Measurements from ENCODE around the gene AGT. TPM values are rescaled to one million over a fixed set of nuclear protein-coding genes. Genes with fewer than 3 reads are reported as not detected.

Gene AGT
- total RNA-seq, 1 experiment from 2014 or later = not detected

GRCh38 chr1:230749635-230750034 lies 35.7 kb upstream of the AGT start:
- no peaks in the 10 kb centered on the region for H3K9me3 ChIP-seq (ENCODE audit: insufficient read depth, low read depth)
- no TSS peak for BruUV-seq (replicated peaks)
- H3K79me2 ChIP-seq (ENCODE audit: low read depth) = no peaks in the 10 kb centered on the region
- H3K27me3 ChIP-seq (ENCODE audit: insufficient read depth, low read depth) = no peaks in the 10 kb centered on the region
- H3K4me1 ChIP-seq (replicated peaks; ENCODE audit: insufficient read depth) = peaks cover 40% of the 10 kb centered on the region
- H3F3A ChIP-seq (ENCODE audit: insufficient read depth, low read depth) = 0 out of 2 replicates have a peak, but pooled peaks cover 4% of the 10 kb centered on the region
- no peak for DNase-seq
- no peaks in the 10 kb centered on the region for H3K9me2 ChIP-seq (ENCODE audit: insufficient read depth)
- H3K36me3 ChIP-seq (ENCODE audit: low read depth) = no peaks in the 10 kb centered on the region
- H4K20me1 ChIP-seq (ENCODE audit: insufficient read depth) = no peaks in the 10 kb centered on the region
- ChIA-PET POLR2A (ENCODE audit: unreplicated experiment) (no interaction called here), CTCF (no interaction called here)
- H3K4me2 ChIP-seq = no peak overlapping the region
- no peak overlapping the region for H3K4me3 ChIP-seq
- H3K27ac ChIP-seq = no peak overlapping the region
- TF ChIP-seq EZH2 (IDR thresholded peaks at IDR 0.05; ENCODE audit: low read depth) (no peak), CTCF (conservative IDR thresholded peaks at IDR 0.05) (no peak)
- H2AFZ ChIP-seq = no peak overlapping the region
- intact Hi-C loops (cut with micrococcal nuclease; ENCODE audit: unreplicated experiment) = loop anchor here (5.0 kb wide), 2 partner anchors 107 to 228 kb away; partner anchors contain the start of genes ARV1, COG2 and TTC13

DNA sequence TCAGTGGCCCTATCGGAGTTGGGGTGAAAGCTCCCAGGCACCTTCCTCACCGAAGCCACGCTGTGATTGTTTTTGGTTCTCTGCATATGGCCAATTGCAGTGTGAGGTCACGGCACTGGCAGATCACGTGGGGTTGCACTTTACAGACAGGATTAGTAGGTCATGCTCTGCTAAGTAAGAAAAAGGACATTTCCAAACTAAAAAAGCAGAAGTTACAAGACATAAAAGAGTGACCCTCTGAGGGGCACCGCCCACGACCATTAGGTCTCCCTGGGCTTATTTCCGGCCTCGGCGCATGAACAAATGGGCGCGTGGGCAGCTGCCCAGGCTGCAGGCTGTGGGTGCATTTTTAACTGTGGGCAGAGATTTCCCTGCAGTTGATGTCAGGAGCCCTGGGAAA lies 35.2 kb upstream of the AGT start:
- Histone ChIP-seq H2AFZ (no peak overlapping the region), H3K36me3 (ENCODE audit: low read depth) (no peaks in the 10 kb centered on the region), H3K27me3 (ENCODE audit: insufficient read depth, low read depth) (no peaks in the 10 kb centered on the region), H3K79me2 (ENCODE audit: low read depth) (no peaks in the 10 kb centered on the region), H3K4me3 (no peak overlapping the region), H3K27ac (no peak overlapping the region), H4K20me1 (ENCODE audit: insufficient read depth) (no peaks in the 10 kb centered on the region), H3F3A (ENCODE audit: insufficient read depth, low read depth) (peaks cover 7% of the 10 kb centered on the region; the same call in 1 of the 2 replicates), H3K4me1 (replicated peaks; ENCODE audit: insufficient read depth) (peaks cover 43% of the 10 kb centered on the region), H3K4me2 (no peak overlapping the region), H3K9me2 (ENCODE audit: insufficient read depth) (no peaks in the 10 kb centered on the region), H3K9me3 (ENCODE audit: insufficient read depth, low read depth) (no peaks in the 10 kb centered on the region)
- DNase-seq = no peak
- intact Hi-C loops (cut with micrococcal nuclease; ENCODE audit: unreplicated experiment) = no loop called here
- POLR2A ChIA-PET (ENCODE audit: unreplicated experiment) = no interaction called here
- CTCF ChIA-PET = interaction anchor here (1.0 kb wide), 1 partner anchor 107 kb away, joined by 4 read pairs; no protein-coding TSS in a partner anchor
- no TSS peak for BruUV-seq (replicated peaks)
- no peak for TF ChIP-seq EZH2 (IDR thresholded peaks at IDR 0.05; ENCODE audit: low read depth)

- Histone ChIP-seq H4K20me1 (ENCODE audit: insufficient read depth) (no peaks in the 10 kb centered on the region), H3K27ac (no peak overlapping the region), H3K9me2 (ENCODE audit: insufficient read depth) (no peaks in the 10 kb centered on the region), H3F3A (ENCODE audit: insufficient read depth, low read depth) (peaks cover 8% of the 10 kb centered on the region; the same call in 1 of the 2 replicates), H3K4me3 (no peak overlapping the region), H3K9me3 (ENCODE audit: insufficient read depth, low read depth) (no peaks in the 10 kb centered on the region), H3K4me1 (replicated peaks; ENCODE audit: insufficient read depth) (peaks cover 46% of the 10 kb centered on the region), H3K36me3 (ENCODE audit: low read depth) (no peaks in the 10 kb centered on the region), H2AFZ (no peak overlapping the region), H3K27me3 (ENCODE audit: insufficient read depth, low read depth) (no peaks in the 10 kb centered on the region), H3K79me2 (ENCODE audit: low read depth) (no peaks in the 10 kb centered on the region), H3K4me2 (no peak overlapping the region)
- CTCF ChIA-PET = interaction anchor here (0.6 to 1.0 kb wide), 2 partner anchors 29 to 106 kb away, joined by 3 to 4 read pairs; no protein-coding TSS in a partner anchor
- TF ChIP-seq CTCF (conservative IDR thresholded peaks at IDR 0.05) (no peak), EZH2 (IDR thresholded peaks at IDR 0.05; ENCODE audit: low read depth) (no peak)
- BruUV-seq (replicated peaks) = no TSS peak
- intact Hi-C loops (cut with micrococcal nuclease; ENCODE audit: unreplicated experiment) = no loop called here
- POLR2A ChIA-PET (ENCODE audit: unreplicated experiment) = no interaction called here
- DNase-seq = no peak
These were observed 34.2 kb upstream of the AGT start for GRCh38 chr1:230747890-230748800.

Data from PC-9 (cell line).